AG09309 (cell line): ENCODE measurements around the gene ATPAF2.
A peak's percentile ranks its signal among the peaks of the same experiment; 100 is the strongest.

Source experiments
- DNase-seq: peaks from one replicate; pipeline ENCODE4 v3.0.0-alpha.2; 2010; ENCODE audit warnings: low read depth
- H3K4me3 ChIP-seq: 2 replicates; pipeline ENCODE4 v1.5.1; 2011; ENCODE audit warnings: mild to moderate bottlenecking, low read depth, low read length, moderate library complexity; ENCODE audit not compliant: control insufficient read depth
- TF ChIP-seq, protein P1 (sequence below): IDR thresholded peaks from 2 replicates; pipeline ENCODE4 v1.5.1; 2011; ENCODE audit warnings: mild to moderate bottlenecking, low read depth, low read length, inconsistent platforms; ENCODE audit not compliant: insufficient read depth, control insufficient read depth; ENCODE audit errors: missing control alignments

The ATPAF2 gene

DNA sequence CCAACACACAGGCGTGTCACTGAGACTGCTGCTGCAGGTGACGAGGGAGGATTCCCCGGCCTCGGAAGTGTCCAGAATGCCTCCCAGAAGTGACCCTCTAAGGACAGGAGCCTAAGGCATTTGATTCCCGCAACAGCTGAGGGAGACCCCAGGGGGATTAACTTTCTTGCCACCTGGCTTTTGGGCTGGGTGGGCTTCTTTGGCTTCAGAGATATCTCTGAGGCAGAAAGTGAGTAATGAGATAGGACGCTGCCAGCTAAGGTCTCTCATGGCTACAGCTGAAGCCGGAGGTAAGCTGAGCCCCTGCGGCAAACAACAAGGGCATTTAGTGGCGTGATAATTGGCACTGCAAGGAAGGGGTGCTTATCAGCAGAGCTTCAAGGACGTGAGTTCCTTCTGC, 49.4 kb downstream of the ATPAF2 start:
- DNase-seq: no peak
- TF ChIP-seq, protein P1, sequence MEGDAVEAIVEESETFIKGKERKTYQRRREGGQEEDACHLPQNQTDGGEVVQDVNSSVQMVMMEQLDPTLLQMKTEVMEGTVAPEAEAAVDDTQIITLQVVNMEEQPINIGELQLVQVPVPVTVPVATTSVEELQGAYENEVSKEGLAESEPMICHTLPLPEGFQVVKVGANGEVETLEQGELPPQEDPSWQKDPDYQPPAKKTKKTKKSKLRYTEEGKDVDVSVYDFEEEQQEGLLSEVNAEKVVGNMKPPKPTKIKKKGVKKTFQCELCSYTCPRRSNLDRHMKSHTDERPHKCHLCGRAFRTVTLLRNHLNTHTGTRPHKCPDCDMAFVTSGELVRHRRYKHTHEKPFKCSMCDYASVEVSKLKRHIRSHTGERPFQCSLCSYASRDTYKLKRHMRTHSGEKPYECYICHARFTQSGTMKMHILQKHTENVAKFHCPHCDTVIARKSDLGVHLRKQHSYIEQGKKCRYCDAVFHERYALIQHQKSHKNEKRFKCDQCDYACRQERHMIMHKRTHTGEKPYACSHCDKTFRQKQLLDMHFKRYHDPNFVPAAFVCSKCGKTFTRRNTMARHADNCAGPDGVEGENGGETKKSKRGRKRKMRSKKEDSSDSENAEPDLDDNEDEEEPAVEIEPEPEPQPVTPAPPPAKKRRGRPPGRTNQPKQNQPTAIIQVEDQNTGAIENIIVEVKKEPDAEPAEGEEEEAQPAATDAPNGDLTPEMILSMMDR: no peak
- H3K4me3 ChIP-seq: no peak overlapping the region

DNA sequence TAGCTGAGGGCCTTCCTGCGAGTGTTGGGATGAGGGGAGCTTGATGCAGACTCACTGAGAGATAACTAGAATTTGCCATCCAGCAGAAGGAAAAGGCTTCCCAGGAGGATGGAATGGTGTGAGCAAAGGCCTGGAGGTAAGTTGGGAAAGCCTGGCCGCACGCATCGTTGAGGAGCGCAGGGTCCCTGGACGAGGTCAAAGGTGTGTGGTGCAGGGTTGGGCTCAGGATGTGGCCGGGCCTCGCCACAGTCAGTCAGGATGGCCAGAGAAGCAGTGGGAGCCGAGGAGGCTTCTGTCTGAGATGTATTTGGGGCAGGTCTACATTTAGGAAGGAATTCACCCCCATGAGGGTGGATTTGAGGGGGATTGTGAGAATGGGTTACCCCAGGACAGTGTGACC, 49.9 kb downstream of the ATPAF2 start:
- no peak for DNase-seq
- H3K4me3 ChIP-seq: no peak overlapping the region
- TF ChIP-seq, protein P1: no peak

DNA sequence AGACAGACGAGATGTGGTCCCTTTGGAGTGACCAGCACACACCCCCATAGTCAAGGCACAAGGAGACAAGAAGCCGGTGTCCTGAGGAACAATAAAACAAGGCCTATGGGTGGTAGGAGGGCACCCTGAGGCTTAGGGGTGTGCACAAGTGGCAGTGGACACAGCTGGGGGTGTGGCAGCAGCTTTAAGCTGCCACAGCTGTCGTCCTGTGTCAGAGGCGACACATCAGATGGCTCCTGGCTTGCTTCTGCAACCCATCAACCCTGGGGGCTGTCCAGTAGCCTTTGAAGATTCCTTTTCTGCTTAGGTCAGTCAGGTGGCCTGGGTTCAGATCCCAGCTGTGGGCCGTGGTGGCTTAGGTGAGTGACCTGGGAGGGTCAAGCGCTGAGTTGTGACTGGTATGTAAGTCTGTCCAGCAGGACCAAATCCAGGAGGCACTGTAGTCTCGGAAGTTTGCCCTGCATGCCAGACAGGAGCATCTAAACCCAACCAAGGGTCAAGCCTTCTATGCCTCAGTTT, 50.5 kb downstream of the ATPAF2 start:
- DNase-seq: no peak
- H3K4me3 ChIP-seq: no peak overlapping the region
- TF ChIP-seq, protein P1: no peak

DNA sequence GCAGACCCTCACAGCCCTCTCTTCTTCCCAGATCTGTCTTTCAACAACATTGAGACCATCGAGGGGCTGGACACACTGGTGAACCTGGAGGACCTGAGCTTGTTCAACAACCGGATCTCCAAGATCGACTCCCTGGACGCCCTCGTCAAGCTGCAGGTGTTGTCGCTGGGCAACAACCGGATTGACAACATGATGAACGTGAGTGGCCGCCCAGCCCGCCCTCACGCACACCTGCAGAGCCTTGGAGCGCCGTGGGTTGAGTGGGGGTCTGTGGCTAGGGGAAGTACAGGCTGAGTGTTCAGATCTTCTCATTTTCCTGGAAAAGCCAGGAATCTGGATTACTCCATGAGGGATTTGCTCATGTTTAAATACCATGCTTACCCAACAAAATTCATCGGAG, 51.1 kb downstream of the ATPAF2 start:
- DNase-seq: no peak
- TF ChIP-seq, protein P1: no peak
- no peak overlapping the region for H3K4me3 ChIP-seq

DNA sequence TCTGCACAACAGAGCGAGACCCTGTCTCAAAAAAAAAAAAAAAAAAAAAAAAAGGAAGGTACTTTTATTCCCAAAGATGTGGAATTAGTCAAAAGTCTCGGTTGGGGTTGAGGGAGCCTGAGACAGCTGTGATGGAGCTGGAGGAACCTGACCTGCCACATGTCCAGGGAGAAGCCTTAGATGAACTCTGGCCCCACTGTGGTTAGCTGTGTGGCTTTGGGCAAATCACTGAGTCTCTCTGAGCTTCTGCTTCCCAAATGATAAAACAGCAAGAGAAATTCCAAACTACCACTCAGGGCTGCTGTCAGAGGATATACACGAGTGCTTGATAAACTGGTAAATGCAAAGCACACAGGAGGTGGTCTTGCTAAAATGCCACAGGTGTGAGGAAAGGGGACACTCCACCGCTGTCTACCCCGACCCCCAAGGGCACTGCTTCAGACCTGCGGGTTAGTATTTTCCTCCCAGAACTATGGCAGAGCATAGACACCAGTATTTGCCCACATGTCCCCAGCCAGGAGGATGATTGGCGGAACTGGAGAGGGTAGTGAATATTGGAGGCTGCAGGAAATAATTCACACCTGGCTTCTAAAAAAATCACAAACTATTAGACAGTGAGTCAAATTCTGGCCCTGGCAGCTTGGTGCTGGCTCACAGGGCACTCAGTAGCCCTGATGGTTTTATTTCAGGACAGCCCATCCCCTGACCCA, 51.6 kb downstream of the ATPAF2 start:
- TF ChIP-seq, protein P1: no peak
- DNase-seq: no peak
- H3K4me3 ChIP-seq: no peak overlapping the region

DNA sequence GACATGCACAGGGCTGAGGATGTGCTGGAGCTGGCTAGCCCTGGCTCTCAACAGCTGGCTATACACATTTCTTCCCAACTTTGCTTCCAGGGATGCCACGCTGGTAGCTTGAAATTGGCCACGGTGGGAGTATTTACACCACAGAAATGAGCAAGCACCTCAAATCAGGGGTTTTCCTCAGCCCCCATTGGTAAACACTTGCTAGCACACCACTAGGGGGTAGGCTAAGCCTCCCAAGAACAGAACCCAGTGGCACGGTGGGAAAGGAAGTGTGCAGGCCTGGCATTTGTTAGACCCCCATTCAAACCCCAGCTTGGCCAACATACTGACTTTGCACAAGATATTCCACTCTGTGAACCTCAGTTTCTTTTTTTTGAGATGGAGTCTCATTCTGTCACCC, 53.4 kb downstream of the ATPAF2 start:
- no peak overlapping the region for H3K4me3 ChIP-seq
- TF ChIP-seq, protein P1: peak; percentile 37
- no peak for DNase-seq
